HFF-Myc (cell line): ENCODE data around the gene CLDN19.

Experiments used
- DNase-seq: peaks from one replicate; pipeline ENCODE4 v3.0.0-alpha.2; 2011; ENCODE audit warnings: low read depth; ENCODE audit errors: extremely low read depth
- H3K4me3 ChIP-seq: replicated peaks from 2 replicates; pipeline ENCODE4 v1.5.1; 2011; ENCODE audit warnings: low read depth, mild to moderate bottlenecking, control low read depth, low read length
- CTCF ChIP-seq: IDR thresholded peaks from 2 replicates; pipeline ENCODE4 v1.5.1; 2012; ENCODE audit warnings: mild to moderate bottlenecking, low read depth, low read length, control low read depth; ENCODE audit errors: missing control alignments

CLDN19 gene

GRCh38 chr1:42750041-42750440 lies 10.0 kb upstream of the CLDN19 start:
- no peak for TF ChIP-seq CTCF
- no peak for DNase-seq
- no peak overlapping the region for H3K4me3 ChIP-seq

GRCh38 chr1:42748461-42749410 lies 8.7 kb upstream of the CLDN19 start:
- no peak for DNase-seq
- TF ChIP-seq CTCF: no peak
- H3K4me3 ChIP-seq: no peak overlapping the region

DNA sequence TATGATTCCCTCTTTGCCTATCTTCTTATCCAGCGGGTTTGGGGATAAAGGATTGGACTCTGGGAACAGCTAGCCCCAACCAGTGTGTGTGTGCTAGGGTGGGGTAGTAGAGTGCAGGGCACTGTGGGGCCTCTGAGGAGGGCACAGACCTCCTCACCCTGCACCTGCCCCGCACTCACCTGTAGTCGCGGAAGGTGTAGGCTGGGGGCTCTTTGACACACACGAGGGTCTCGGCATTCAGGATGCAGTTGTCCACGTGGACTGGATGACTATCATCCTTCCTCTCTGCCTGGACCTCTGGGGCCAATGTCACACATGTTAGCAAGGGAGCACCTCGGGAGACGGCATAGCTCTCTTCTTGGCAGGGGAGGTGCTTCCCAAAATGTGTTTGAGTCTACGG lies 8.0 kb upstream of the CLDN19 start:
- TF ChIP-seq CTCF: no peak
- DNase-seq: no peak
- no peak overlapping the region for H3K4me3 ChIP-seq

- no peak overlapping the region for H3K4me3 ChIP-seq
- DNase-seq: no peak
- TF ChIP-seq CTCF: peak; percentile 68
Observed at GRCh38 chr1:42747125-42747524, 7.1 kb upstream of the CLDN19 start.

DNA sequence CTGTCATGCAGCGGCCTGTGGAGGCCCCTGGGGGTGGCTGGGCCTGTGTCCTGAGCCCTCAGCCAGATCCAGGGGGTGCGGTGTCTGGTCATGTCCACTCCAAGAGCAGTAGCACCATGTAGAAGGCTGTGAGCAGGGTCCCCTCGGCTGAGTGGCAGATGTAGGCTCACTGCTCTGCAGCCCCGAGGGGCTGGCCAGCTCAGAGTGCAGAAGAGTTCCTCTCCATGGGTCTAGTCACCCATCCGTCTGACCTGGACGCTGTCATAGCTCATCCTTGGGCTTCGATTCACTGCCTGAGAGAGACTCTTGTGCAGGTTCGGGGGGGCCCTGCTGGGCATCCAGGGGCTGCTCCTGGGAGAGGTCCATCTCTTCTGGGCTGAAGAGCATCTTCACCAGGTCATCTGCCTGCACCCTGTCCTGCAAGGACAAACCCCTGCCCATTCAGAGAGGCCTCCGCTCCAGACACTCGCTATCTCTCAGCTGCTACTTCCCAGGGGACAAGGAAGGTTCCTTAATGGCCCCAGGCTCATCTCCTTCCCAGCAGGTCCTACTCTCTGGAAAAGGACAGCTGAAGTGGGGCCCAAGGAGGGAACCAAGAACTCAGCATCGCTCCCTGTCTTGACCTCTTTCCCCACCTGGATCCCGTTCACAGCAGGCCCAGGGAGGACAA lies 6.5 kb upstream of the CLDN19 start:
- H3K4me3 ChIP-seq: no peak overlapping the region
- no peak for TF ChIP-seq CTCF
- no peak for DNase-seq

DNA sequence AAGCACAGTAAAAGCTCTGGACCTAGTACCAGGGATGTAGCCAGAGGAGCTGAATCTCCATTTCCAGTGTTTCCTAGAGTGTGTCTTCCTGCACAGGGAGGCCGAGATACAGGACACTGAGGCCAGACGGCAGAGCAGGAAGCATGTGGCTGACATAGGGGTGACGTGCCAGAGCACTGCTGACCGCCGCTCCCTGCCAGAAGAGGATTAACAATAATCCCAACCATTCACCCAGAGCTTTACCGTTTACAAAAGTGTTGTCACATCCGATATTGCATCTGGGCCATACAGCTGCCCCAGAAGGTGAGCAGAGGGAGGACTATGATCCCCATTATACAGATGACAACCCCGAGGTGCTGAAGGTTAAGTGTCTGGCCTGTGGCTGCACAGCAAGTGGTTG lies 5.8 kb upstream of the CLDN19 start:
- DNase-seq: no peak
- no peak overlapping the region for H3K4me3 ChIP-seq
- no peak for TF ChIP-seq CTCF
